LNCAP (cell line): ENCODE data around the gene APOC3.

Experiments
- CTCF ChIP-seq: fragments of 450-650 bp; IDR thresholded peaks from 2 replicates; pipeline ENCODE4 v1.5.1; 2017; ENCODE audit warnings: mild to moderate bottlenecking

Gene APOC3

GRCh38 chr11:116788975-116789374 is 40.7 kb upstream of the APOC3 start:
- no peak for TF ChIP-seq CTCF

DNA sequence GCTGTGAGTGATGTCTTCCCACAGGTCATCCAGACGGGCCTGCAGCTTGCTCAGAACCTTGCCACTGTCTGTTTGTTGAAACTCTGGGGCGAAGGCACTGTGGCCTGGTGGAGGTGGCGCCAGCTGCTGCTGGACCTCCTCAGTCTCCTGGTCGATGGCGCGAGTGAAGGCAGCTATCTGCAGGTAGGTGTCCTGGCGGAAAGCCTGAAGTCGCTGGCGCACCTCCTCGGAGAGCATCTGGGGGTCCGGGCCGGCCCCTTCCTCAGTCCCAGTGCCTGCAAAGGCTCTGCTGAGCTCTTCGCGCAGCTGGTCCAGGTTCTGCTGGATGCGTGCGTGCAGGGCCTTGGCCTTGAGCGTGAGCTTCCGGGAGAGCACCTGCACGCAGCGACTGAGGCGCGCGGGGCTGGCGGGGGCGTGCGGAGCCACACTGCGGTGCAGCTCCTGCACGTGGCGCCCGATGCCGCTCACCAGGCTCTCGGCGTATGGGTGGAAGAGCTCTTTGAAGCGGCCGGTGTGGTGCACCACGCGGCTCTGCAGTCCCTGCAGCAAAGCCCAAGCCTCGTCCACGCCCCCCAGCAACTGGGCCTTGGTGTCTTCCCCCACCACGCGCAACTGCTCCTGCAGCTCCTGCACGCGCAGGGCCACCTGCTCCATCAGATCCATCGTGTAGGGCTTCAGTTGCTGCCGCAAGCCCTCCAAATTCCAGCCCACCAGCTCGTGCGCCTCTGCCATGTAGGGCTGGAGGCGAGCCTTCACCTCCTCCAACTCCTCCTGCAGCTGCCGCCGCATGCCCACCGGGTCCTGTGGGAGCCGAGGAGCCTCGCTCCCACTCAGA is 39.3 kb upstream of the APOC3 start:
- no peak for TF ChIP-seq CTCF

DNA sequence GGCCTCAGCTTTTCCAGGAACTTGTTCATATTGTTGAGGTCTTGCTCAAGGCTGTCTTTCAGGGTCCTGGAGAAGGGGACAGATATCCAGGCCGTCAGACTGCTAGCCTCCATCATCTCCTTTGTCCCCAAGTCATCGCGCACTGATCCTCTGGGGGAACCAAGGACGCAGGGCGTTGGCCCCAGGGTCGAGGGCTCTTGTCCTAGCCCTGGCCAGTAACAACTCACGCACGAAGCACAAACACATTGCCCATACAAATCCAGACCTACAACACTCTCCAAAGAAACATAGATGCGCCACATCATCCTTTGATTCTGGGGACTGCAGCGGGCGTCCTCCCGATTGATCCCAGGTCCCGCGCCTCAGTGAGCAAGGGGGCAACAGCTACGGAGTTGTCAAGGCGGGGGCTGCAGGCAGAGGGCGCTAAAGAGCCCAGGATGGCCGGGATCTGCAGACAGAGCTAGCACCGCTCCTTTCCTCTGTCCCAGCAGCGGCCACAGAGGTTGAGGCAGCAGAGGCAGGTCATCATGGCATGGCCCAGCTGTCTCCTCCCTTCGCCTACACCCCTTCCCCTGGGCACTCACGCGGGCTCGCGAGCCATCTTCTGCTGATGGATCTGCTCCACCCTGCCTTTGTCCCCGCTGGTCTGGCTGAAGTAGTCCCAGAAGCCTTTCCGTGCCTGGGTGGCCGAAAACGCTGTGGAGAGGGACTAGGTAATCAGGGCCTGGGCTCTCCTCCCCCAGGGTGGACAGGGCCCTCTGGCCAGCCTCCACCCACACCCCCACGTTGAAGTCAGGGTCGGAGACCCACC is 38.5 kb upstream of the APOC3 start:
- peak; percentile 93 for TF ChIP-seq CTCF

GRCh38 chr11:116791813-116792143 is 37.9 kb upstream of the APOC3 start, which contains the start of gene APOA5:
Gene APOA5 (minus strand): TSS chr11:116791879. CDS start chr11:116791860, 19 bp downstream.
- TF ChIP-seq CTCF = no peak

DNA sequence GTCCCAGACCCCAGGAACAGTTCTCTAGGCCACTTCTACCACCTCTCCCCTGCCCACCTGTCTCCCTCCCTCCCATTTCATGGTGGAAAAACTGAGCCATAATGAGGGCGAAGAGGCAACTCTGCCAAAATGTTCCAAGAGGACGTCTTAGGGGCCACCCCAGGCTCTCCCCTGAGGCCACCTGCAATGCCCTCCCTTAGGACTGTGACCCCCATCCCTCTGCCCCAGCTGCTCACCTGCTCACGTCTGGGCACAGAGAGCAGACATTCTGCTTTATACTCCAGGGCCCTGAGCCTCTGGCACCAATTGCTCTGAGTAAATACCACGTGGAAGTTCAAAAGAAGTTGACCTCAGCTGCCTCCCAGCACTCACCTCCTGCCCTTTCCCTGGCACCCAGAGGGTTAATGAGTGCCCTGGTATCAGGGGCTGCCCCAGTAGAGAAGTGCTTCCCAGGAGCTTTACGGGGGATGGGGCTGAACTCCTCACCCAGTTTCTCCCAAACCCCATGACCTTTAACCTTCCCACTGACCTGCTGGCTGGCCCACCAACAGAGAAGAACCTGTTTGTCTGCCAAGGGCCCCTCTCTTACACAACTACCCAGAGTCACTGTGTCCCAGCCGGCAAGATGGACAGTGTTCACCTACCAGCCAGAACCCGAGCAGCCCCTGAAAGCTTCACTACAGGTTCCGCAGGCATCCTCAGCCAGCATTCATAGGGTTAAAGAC is 37.4 kb upstream of the APOC3 start:
- TF ChIP-seq CTCF = no peak

- TF ChIP-seq CTCF = no peak
Observed at GRCh38 chr11:116792869-116793771, 36.6 kb upstream of the APOC3 start.

DNA sequence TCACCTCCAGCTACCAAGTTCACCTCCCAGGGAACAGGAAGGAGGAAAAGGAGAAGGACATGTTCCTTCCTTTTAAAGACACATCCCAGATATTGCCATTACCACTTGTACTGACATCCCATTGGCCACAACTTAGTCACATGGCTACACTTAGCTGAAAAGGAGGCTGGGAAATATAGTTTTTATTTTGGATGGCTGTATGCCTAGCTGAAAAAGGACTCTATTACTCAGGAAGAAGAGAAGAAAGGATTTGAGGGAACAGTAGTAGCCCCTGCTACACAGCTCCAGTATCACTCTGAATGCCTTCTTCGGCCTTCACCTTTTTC is 36.0 kb upstream of the APOC3 start:
- TF ChIP-seq CTCF = no peak
